HL-60/S4 treated with phorbol 12-myristate 13-acetate at 8.2 ng/mL for 4 days and 3 days (cell line): ENCODE data around the gene WNT3A.

ENCODE experiments used
- in situ Hi-C: fragments of 300-500 bp; cut with MboI; formaldehyde crosslinking; loops from 2 replicates; pipeline ENCODE4 v1.15.0; 2022; ENCODE audit warnings: low sequenced_read_pairs

The WNT3A gene

GRCh38 chr1:228047183-228047466, 40.3 kb downstream of the WNT3A start:
- in situ Hi-C loops: no loop called here

GRCh38 chr1:228048120-228048519, 41.3 kb downstream of the WNT3A start:
- in situ Hi-C loops: no loop called here

DNA sequence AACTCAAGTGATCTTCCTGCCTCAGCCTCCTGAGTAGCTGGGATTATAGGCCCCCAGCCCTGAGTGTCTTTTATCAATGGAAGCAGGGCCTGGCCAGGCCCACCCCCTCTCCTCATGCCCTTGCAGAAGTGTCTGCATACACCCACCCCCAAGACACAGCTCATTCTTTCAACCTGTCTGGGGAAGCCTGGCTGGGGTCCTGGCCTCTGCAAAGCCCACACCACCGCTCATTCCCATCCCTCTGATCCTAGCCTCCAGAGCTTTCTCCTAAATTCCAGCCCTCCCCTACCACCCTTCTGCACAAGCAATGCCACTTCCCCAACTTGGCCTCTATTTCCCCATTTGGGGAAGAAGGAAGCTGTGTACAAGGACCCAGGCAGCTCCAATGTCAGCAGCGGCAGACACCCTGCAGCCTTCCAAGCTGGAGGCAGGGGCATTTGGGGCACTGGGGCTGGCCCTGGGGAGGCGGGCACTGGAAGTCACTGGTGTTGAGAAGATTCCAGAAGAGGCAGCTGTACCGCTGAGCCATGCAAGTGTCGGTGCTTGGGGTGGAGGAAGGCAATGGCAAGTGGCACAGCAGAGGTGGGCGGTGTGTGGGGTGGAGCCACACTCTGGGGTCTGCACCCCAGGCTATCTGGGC, 42.0 kb downstream of the WNT3A start:
- in situ Hi-C loops: no loop called here

- in situ Hi-C loops: no loop called here
Measured at GRCh38 chr1:228050571-228051231, 43.9 kb downstream of the WNT3A start.

- in situ Hi-C loops: no loop called here
Measured at GRCh38 chr1:228058172-228058948, 51.6 kb downstream of the WNT3A start.

- in situ Hi-C loops: no loop called here
Measured at GRCh38 chr1:228058949-228059633, 52.3 kb downstream of the WNT3A start.

GRCh38 chr1:228059634-228060457, 53.0 kb downstream of the WNT3A start:
- in situ Hi-C loops: no loop called here

DNA sequence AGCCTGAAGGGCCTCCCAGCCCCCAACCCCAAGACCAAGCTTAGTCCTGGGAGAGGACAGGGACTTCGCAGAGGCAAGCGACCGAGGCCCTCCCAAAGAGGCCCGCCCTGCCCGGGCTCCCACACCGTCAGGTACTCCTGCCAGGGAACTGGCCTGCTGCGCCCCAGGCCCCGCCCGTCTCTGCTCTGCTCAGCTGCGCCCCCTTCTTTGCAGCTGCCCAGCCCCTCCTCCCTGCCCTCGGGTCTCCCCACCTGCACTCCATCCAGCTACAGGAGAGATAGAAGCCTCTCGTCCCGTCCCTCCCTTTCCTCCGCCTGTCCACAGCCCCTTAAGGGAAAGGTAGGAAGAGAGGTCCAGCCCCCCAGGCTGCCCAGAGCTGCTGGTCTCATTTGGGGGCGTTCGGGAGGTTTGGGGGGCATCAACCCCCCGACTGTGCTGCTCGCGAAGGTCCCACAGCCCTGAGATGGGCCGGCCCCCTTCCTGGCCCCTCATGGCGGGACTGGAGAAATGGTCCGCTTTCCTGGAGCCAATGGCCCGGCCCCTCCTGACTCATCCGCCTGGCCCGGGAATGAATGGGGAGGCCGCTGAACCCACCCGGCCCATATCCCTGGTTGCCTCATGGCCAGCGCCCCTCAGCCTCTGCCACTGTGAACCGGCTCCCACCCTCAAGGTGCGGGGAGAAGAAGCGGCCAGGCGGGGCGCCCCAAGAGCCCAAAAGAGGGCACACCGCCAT, 53.8 kb downstream of the WNT3A start:
- in situ Hi-C loops: no loop called here

DNA sequence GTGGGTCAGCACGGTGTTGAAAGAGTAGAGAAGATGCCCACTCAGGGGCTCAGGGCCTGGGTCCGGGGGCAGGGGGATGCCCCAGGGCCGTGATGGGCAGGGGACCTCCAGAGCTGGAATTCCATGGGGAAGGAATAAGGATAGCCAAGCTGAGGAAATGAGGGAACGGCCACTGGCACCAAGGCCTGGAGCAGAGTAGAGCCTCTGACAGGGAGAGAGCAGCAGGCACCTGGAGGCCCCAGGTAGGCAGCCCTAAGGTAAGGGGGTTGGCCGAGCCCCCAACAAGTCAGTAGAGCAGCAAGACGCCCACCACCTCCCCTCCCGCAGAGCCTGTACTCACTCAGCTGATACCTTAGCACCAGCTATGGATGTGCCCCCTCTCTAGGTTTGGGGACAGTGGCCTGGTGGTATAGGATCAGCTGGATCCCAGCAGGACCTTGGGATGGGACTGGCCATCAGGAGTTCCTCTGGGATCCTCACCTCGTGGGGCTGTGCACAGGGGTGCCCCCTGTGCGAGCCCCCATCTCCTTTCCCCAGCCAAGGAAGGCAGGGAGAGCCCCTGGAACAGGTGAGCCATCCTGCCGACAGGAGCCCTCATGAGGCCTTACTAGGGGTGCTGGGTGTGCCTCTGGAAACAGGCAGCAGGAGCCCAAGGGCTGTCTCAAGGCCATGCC, 54.8 kb downstream of the WNT3A start:
- in situ Hi-C loops: no loop called here

DNA sequence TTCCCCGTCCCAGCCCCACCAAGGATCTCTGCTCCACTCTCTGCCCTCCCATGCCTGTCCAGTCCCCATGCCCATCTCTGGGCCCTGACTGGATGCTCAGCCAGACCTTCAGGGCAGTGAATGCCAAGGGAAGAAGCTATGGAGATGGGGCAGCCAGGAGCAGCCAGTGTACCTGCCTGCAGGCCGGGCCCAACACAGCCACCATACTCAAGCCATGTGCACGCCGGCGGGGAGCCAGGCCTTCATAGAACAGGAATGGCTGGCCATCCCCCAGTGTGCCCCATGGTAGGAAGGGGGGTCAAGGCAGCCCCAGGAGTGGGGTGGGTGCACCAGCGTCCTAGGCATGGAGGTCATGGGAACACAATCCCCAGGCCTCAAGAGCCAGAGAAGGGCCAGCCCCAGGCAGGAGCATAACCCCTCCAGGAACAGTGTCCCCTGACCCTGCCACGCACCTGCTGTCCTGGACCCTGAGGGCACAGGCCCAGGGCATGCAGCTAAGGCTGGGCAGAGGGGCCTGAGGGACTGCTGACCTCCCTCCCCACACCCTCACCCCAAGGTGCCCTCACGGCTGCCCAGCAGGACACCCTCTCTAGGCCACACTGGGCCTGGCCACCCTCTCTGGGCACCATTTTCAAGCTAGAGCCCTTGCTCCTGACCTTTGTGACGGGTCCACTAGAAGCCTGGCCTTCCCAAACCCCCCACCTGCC, 55.4 kb downstream of the WNT3A start:
- in situ Hi-C loops: no loop called here

- in situ Hi-C loops: no loop called here
Measured at GRCh38 chr1:228062812-228063211, 56.0 kb downstream of the WNT3A start.

- in situ Hi-C loops: no loop called here
Measured at GRCh38 chr1:228063251-228064191, 56.7 kb downstream of the WNT3A start.

GRCh38 chr1:228064296-228064695, 57.5 kb downstream of the WNT3A start:
- in situ Hi-C loops: no loop called here

DNA sequence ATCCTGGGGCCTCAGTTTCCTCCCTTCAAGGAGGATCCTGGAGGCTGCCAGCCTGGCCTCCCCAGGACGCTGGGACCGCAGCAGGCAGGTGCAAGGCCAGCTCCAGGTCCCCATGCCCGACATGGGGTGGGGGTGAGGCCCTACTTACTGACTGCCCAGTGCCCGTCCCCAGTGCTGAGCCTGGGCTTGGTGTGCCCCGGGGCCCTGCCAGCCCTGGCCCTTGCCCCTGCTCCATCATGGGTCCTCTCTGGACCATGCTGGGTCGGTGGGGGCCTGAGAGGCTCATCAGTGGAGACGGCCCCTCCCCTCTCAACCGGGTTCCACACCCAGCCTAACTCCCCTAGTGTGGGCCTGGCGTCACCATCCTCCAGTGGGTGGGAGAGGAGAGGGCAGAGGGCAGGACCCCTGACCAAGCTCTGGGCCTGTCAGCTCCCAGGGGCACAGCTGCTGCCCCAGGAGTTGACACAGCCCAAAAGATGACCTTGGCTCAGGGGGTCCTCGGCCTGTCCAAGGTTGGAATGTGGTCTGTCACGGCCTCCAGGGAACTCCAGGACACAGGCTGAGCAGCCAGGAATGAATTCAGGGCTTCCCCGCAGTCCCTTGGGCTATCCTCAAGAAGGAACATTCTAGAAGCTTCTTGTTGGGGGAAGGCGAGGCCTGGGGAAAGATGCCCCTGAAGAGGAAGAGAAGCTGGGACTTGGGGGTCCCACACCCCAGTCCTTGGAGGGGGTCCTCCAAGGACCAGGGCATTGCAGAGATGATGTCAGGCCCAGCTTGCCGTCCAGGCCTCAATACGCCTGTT, 58.1 kb downstream of the WNT3A start:
- in situ Hi-C loops: no loop called here

DNA sequence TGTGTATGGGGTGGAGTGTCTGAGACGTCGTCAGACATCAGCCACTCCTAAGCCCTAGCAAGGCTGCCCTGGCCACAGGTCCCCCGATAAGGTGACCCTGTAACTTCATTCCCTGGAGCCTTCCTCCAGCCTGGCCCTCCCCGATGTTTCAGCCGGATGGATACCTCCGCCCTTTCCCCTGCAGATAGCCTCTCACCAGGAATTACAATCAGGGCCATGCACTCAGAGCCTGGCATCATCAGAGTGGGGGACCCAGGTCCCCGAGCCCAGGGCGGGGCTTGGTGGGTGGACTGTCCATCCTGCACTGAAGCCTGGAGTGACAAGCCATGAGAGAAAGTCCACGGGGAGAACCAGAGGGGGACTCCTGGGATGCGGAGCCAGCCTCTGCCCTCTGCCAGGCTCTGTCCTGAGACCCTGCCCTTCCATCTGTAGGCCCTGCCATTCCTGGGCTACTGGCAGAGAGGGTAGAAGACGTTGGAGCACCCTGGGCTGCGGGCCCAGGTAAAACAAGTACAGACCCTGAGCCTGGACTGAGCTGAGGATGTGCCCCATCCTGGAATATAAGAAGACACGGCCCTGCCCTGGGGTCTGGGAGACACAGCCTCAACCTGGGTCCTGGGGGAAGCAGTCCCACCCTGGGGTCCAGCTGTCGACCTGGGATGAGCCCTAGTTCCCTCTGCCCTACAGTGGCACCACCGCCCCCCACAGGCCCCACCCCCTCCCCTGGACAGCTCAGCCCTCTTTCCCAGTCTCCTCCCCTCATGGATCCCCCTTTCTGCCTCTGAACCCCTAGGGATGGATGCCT, 58.9 kb downstream of the WNT3A start:
- in situ Hi-C loops: no loop called here

DNA sequence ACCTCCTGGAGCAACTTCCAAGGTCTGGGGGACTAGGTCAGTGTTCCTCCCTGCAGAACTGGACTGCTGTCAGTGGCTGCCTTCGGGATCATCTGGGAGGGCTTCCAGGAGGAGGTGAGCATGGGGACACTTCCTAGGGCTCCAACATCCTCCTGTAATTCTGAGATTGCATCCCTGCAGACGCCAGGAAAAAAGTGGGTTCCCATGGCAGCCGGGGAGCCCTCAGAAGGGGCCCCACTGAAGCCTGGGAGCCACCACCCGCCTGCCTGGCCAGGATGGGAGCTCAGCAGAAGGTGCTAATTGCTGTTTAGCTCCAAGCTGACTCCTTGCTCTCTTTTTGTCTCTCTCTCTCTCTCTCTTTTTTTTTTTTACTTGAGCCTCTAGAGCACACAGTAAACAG, 59.6 kb downstream of the WNT3A start:
- in situ Hi-C loops: no loop called here
